Fibroblast of lung (primary cell): ENCODE measurements around the gene C9orf50. TPM values are rescaled to one million over a fixed set of nuclear protein-coding genes. Genes with fewer than 3 reads are reported as not detected.

Source experiments
- DNase-seq, 2 donors: peaks; one replicate each; pipeline versions ENCODE4 v3.0.0 to v3.0.0-alpha.2; 2010; ENCODE audit warnings: low read depth in 2 of 2
- H2AFZ ChIP-seq: 2 replicates; pipeline ENCODE4 v1.5.1; 2012; ENCODE audit warnings: low read length, control low read depth, inconsistent platforms
- H3K27ac ChIP-seq: 2 replicates; pipeline ENCODE4 v1.5.1; 2011; ENCODE audit warnings: low read length, control low read depth; ENCODE audit not compliant: insufficient read depth
- H3K27me3 ChIP-seq: 2 replicates; pipeline ENCODE4 v1.5.1; 2011; ENCODE audit warnings: mild to moderate bottlenecking, low read length; ENCODE audit not compliant: control insufficient read depth, insufficient read depth
- H3K36me3 ChIP-seq: 2 replicates; pipeline ENCODE4 v1.5.1; 2011; ENCODE audit warnings: low read length; ENCODE audit not compliant: control insufficient read depth, insufficient read depth
- H3K4me1 ChIP-seq: 2 replicates; pipeline ENCODE4 v1.5.1; 2011; ENCODE audit warnings: low read length; ENCODE audit not compliant: control insufficient read depth, insufficient read depth; ENCODE audit errors: extremely low read depth
- H3K4me2 ChIP-seq: 2 replicates; pipeline ENCODE4 v1.5.1; 2011; ENCODE audit warnings: low read length, control low read depth; ENCODE audit not compliant: insufficient read depth; ENCODE audit errors: extremely low read depth
- H3K4me3 ChIP-seq, 4 experiments: fragments of 200-600 bp in 1 of 4; sonication (generic) in 1 of 4; replicated peaks in 1 of 4; 2 replicates each; pipeline ENCODE4 v1.5.1; 2011 to 2016; ENCODE audit warnings: low read length in 4 of 4, low read depth in 3 of 4, mild to moderate bottlenecking in 3 of 4, control low read depth in 2 of 4, inconsistent platforms in 1 of 4, mixed read lengths in 1 of 4; ENCODE audit not compliant: insufficient read depth in 1 of 4; ENCODE audit errors: control extremely low read depth in 1 of 4
- H3K79me2 ChIP-seq: 2 replicates; pipeline ENCODE4 v1.5.1; 2012; ENCODE audit warnings: mild to moderate bottlenecking, low read length, inconsistent platforms; ENCODE audit not compliant: control insufficient read depth, insufficient read depth
- H3K9ac ChIP-seq: 2 replicates; pipeline ENCODE4 v1.5.1; 2011; ENCODE audit warnings: mild to moderate bottlenecking, low read length, control low read depth; ENCODE audit not compliant: insufficient read depth
- H3K9me3 ChIP-seq: 2 replicates; pipeline ENCODE4 v1.5.1; 2012; ENCODE audit warnings: low read depth, low read length; ENCODE audit not compliant: control insufficient read depth, insufficient read depth
- H4K20me1 ChIP-seq: 2 replicates; pipeline ENCODE4 v1.5.1; 2011; ENCODE audit warnings: low read length; ENCODE audit not compliant: control insufficient read depth, insufficient read depth; ENCODE audit errors: extremely low read depth
- CTCF ChIP-seq, 2 donors: IDR thresholded peaks in 1 of 2; conservative IDR thresholded peaks in 1 of 2; 1 replicate in 1 of 2; 2 replicates in 1 of 2; pipeline ENCODE4 v1.5.1; 2011 to 2012; ENCODE audit warnings: low read length in 2 of 2, control low read depth in 1 of 2, inconsistent platforms in 1 of 2, low read depth in 1 of 2, mild to moderate bottlenecking in 1 of 2
- EZH2 ChIP-seq: IDR thresholded peaks from 2 replicates; pipeline ENCODE4 v1.5.1; 2012; ENCODE audit warnings: low read length, control low read depth, mild to moderate bottlenecking; ENCODE audit errors: missing control alignments
- polyA minus RNA-seq: library from RNA; depleted of rRNA, polyadenylated mRNA; stranded (reverse); fragments of >200 nt; gene quantifications from 2 replicates; pipeline ENCODE4 v1.2.3, GENCODE V29; 2011; ENCODE audit warnings: low replicate concordance
- polyA plus RNA-seq, 2 donors: library from polyadenylated mRNA; depleted of rRNA in 1 of 2; stranded (reverse) in 1 of 2; unstranded in 1 of 2; fragments of >200 nt; gene quantifications; 2 replicates each; pipeline ENCODE4 v1.2.1, GENCODE V29; 2011 to 2012; ENCODE audit warnings: missing spikeins in 1 of 2
- total RNA-seq: library from RNA; depleted of rRNA; stranded (reverse); fragments of >200 nt; gene quantifications from 2 replicates; pipeline ENCODE4 v1.2.1, GENCODE V29; 2014

C9orf50 gene
- total RNA-seq (0.17 and 0.26 TPM in 2 replicates), polyA plus RNA-seq (0.14 and 0.16 TPM in 2 replicates), polyA minus RNA-seq (not detected in 2 replicates)
- polyA plus RNA-seq (2012) = 0.12 TPM in 1 of 2 replicates, not detected in the other

GRCh38 chr9:129620669-129621295 is at the start of gene C9orf50:
Gene C9orf50, minus strand, starts transcription at chr9:129621101. Its CDS starts 527 bp downstream, at chr9:129620574.
- Histone ChIP-seq H3K4me2 (peak within 1 kb of the TSS; percentile 85), H4K20me1 (no peaks in the 10 kb centered on the region), H3K79me2 (no peaks in the 10 kb centered on the region), H3K36me3 (no peaks in the 10 kb centered on the region), H3K9me3 (no peaks in the 10 kb centered on the region), H3K4me1 (peaks cover 15% of the 10 kb centered on the region), H3K9ac (peak within 1 kb of the TSS; percentile 65), H2AFZ (peak within 1 kb of the TSS; percentile 59), H3K27ac (no peak within 1 kb of the TSS), H3K4me3 (peak within 1 kb of the TSS; percentile 39 to 56 (median 44)), H3K27me3 (no peaks in the 10 kb centered on the region)
- no peak for DNase-seq
- TF ChIP-seq CTCF (conservative IDR thresholded peaks at IDR 0.05 in 1 of 2, IDR thresholded peaks at IDR 0.05 in 1 of 2; ENCODE audit: low read depth in 1 of 2, low read length in 2 of 2) = no peak
- no peak for TF ChIP-seq EZH2

GRCh38 chr9:129669946-129670345 is 49.0 kb upstream of the C9orf50 start:
- Histone ChIP-seq H3K27ac (no peak overlapping the region), H3K79me2 (no peaks in the 10 kb centered on the region), H3K9ac (no peak overlapping the region), H3K27me3 (no peaks in the 10 kb centered on the region), H3K4me3 (no peak overlapping the region), H3K4me1 (no peaks in the 10 kb centered on the region), H3K4me2 (no peak overlapping the region), H2AFZ (no peak overlapping the region), H3K36me3 (no peaks in the 10 kb centered on the region), H3K9me3 (no peaks in the 10 kb centered on the region), H4K20me1 (no peaks in the 10 kb centered on the region)
- TF ChIP-seq CTCF (conservative IDR thresholded peaks at IDR 0.05 in 1 of 2, IDR thresholded peaks at IDR 0.05 in 1 of 2; ENCODE audit: low read depth in 1 of 2, low read length in 2 of 2) (no peak), EZH2 (no peak)
- DNase-seq = no peak

GRCh38 chr9:129669141-129669718 is 48.3 kb upstream of the C9orf50 start:
- Histone ChIP-seq H3K4me3 (no peak overlapping the region), H3K27me3 (no peaks in the 10 kb centered on the region), H4K20me1 (no peaks in the 10 kb centered on the region), H3K9me3 (no peaks in the 10 kb centered on the region), H3K27ac (no peak overlapping the region), H3K4me1 (no peaks in the 10 kb centered on the region), H3K36me3 (no peaks in the 10 kb centered on the region), H3K79me2 (no peaks in the 10 kb centered on the region), H3K4me2 (no peak overlapping the region), H2AFZ (no peak overlapping the region), H3K9ac (no peak overlapping the region)
- TF ChIP-seq EZH2 = no peak
- no peak for TF ChIP-seq CTCF (conservative IDR thresholded peaks at IDR 0.05 in 1 of 2, IDR thresholded peaks at IDR 0.05 in 1 of 2; ENCODE audit: low read depth in 1 of 2, low read length in 2 of 2)
- peak; percentile 52 to 92 for DNase-seq
